ENCODE data around the gene HIVEP3. TPM values are rescaled to one million over a fixed set of nuclear protein-coding genes. Genes with fewer than 3 reads are reported as not detected.

Gene HIVEP3
- total RNA-seq, 1 experiment from 2014 or later, result 11.0 TPM

DNA sequence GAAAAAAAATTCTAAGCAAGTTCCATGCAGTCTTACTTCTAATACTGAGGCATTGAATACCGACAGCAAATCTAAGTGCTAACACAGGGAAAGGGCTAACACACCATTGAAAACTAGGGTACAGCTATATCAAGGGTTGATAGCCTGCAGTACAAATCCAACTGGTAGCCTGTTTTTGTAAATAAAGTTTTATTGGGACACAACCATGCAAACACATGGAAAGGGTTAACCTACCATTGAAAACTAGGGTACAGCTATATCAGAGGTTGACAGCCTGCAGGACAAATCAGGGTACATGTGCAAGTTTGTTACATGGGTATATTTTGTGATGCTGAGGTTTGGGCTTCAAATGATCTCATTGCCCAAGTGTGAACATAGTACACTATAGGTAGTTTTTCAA, 212.9 kb downstream of the HIVEP3 start:
- TF ChIP-seq EZH2 (IDR thresholded peaks at IDR 0.05; ENCODE audit: low read depth) (no peak), CTCF (conservative IDR thresholded peaks at IDR 0.05) (no peak)
- Histone ChIP-seq H3K9me3 (ENCODE audit: insufficient read depth, low read depth) (no peaks in the 10 kb centered on the region), H3K4me3 (no peak overlapping the region), H2AFZ (no peak overlapping the region), H3K4me1 (replicated peaks; ENCODE audit: insufficient read depth) (no peaks in the 10 kb centered on the region), H3K27me3 (ENCODE audit: insufficient read depth, low read depth) (no peaks in the 10 kb centered on the region), H3K4me2 (no peak overlapping the region), H3F3A (ENCODE audit: insufficient read depth, low read depth) (no peaks in the 10 kb centered on the region), H3K36me3 (ENCODE audit: low read depth) (no peaks in the 10 kb centered on the region), H3K27ac (no peak overlapping the region), H4K20me1 (ENCODE audit: insufficient read depth) (no peaks in the 10 kb centered on the region), H3K79me2 (ENCODE audit: low read depth) (no peaks in the 10 kb centered on the region), H3K9me2 (ENCODE audit: insufficient read depth) (no peaks in the 10 kb centered on the region)
- CTCF ChIA-PET, result no interaction called here
- no TSS peak for BruUV-seq (replicated peaks)
- intact Hi-C loops (cut with micrococcal nuclease; ENCODE audit: unreplicated experiment), result no loop called here
- POLR2A ChIA-PET (ENCODE audit: unreplicated experiment), result no interaction called here
- DNase-seq, result no peak

GRCh38 chr1:41704196-41704595, 214.5 kb downstream of the HIVEP3 start:
- no TSS peak for BruUV-seq (replicated peaks)
- intact Hi-C loops (cut with micrococcal nuclease; ENCODE audit: unreplicated experiment), result no loop called here
- Histone ChIP-seq H3F3A (ENCODE audit: insufficient read depth, low read depth) (no peaks in the 10 kb centered on the region), H3K27ac (no peak overlapping the region), H2AFZ (no peak overlapping the region), H3K27me3 (ENCODE audit: insufficient read depth, low read depth) (no peaks in the 10 kb centered on the region), H3K4me1 (replicated peaks; ENCODE audit: insufficient read depth) (no peaks in the 10 kb centered on the region), H3K9me2 (ENCODE audit: insufficient read depth) (no peaks in the 10 kb centered on the region), H3K4me2 (no peak overlapping the region), H3K79me2 (ENCODE audit: low read depth) (no peaks in the 10 kb centered on the region), H3K36me3 (ENCODE audit: low read depth) (no peaks in the 10 kb centered on the region), H4K20me1 (ENCODE audit: insufficient read depth) (no peaks in the 10 kb centered on the region), H3K4me3 (no peak overlapping the region), H3K9me3 (ENCODE audit: insufficient read depth, low read depth) (no peaks in the 10 kb centered on the region)
- TF ChIP-seq EZH2 (IDR thresholded peaks at IDR 0.05; ENCODE audit: low read depth), result no peak
- no peak for TF ChIP-seq CTCF (conservative IDR thresholded peaks at IDR 0.05)
- POLR2A ChIA-PET (ENCODE audit: unreplicated experiment), result no interaction called here
- DNase-seq, result no peak
- CTCF ChIA-PET, result no interaction called here

- BruUV-seq (replicated peaks), result no TSS peak
- Histone ChIP-seq H3K27ac (no peak overlapping the region), H3K4me3 (no peak overlapping the region), H3K27me3 (ENCODE audit: insufficient read depth, low read depth) (no peaks in the 10 kb centered on the region), H3K79me2 (ENCODE audit: low read depth) (no peaks in the 10 kb centered on the region), H2AFZ (no peak overlapping the region), H4K20me1 (ENCODE audit: insufficient read depth) (no peaks in the 10 kb centered on the region), H3F3A (ENCODE audit: insufficient read depth, low read depth) (no peaks in the 10 kb centered on the region), H3K4me2 (no peak overlapping the region), H3K9me3 (ENCODE audit: insufficient read depth, low read depth) (no peaks in the 10 kb centered on the region), H3K9me2 (ENCODE audit: insufficient read depth) (no peaks in the 10 kb centered on the region), H3K4me1 (replicated peaks; ENCODE audit: insufficient read depth) (no peaks in the 10 kb centered on the region), H3K36me3 (ENCODE audit: low read depth) (no peaks in the 10 kb centered on the region)
- no peak for DNase-seq
- ChIA-PET CTCF (no interaction called here), POLR2A (ENCODE audit: unreplicated experiment) (no interaction called here)
- TF ChIP-seq CTCF (conservative IDR thresholded peaks at IDR 0.05), result no peak
- intact Hi-C loops (cut with micrococcal nuclease; ENCODE audit: unreplicated experiment), result no loop called here
Observed at GRCh38 chr1:41702771-41703170, 216.0 kb downstream of the HIVEP3 start.
